BJ (cell line): ENCODE measurements around the gene CERS6. TPM values are rescaled to one million over a fixed set of nuclear protein-coding genes. Genes with fewer than 3 reads are reported as not detected.

ENCODE experiments used
- CTCF ChIA-PET: fragments of 350-600 bp; formaldehyde crosslinking; extraction: SDS; loops from one replicate; lab custom pipeline; 2021; ENCODE audit warnings: antibody characterized with exemption, inconsistent platforms; lab: Yijun Ruan, JAX
- POLR2A ChIA-PET: fragments of 300-600 bp; sonication (Branson Sonifier 250); formaldehyde crosslinking; extraction: SDS; loops from one replicate; lab custom pipeline; 2021; ENCODE audit warnings: antibody characterized with exemption; lab: Charles Lee
- DNase-seq: peaks from one replicate; pipeline ENCODE4 v3.0.0-alpha.2; 2011; ENCODE audit warnings: low read depth
- H3K27me3 ChIP-seq: 2 replicates; pipeline ENCODE4 v1.6.0; 2011; ENCODE audit warnings: low read length; ENCODE audit not compliant: control insufficient read depth, insufficient read depth
- H3K36me3 ChIP-seq: 2 replicates; pipeline ENCODE4 v1.5.1; 2011; ENCODE audit warnings: low read length; ENCODE audit not compliant: control insufficient read depth, insufficient read depth
- H3K4me3 ChIP-seq: 2 replicates; pipeline ENCODE4 v1.5.1; 2011; ENCODE audit warnings: low read depth, mild to moderate bottlenecking, control low read depth, low read length
- polyA plus RNA-seq: library from polyadenylated mRNA; depleted of rRNA; stranded (reverse); fragments of >200 nt; gene quantifications from 2 replicates; pipeline ENCODE4 v1.2.3, GENCODE V29; 2011
- TF ChIP-seq, protein P1 (sequence below): IDR thresholded peaks from 2 replicates; pipeline ENCODE4 v1.5.1; 2011; ENCODE audit warnings: low read depth, mild to moderate bottlenecking, control low read depth, inconsistent platforms, low read length, moderate library complexity; ENCODE audit not compliant: insufficient read depth

Gene CERS6
- polyA plus RNA-seq, 1 experiment, result 1.6 TPM

DNA sequence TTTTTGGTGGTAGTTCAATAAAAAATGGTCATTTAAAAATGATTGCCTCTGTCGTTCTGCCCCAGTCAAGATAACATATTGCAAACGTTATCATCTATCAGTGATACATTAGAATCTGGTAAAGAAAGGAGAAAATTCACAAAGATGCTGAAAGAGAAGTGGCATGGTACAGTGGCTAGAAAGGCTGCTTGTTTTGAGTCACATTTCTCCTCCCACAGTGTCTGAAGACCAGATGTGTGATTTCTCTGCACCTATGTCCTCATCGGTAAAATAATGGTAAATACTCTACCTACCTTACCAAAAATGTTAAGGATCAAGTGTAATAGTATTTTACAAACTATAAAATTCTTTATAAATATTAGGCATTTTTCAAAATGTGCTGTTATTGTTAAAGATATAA is 270.3 kb downstream of the CERS6 start:
- H3K27me3 ChIP-seq, result no peaks in the 10 kb centered on the region
- no peak for DNase-seq
- CTCF ChIA-PET, result interaction anchor here (0.6 kb wide), 1 partner anchor 185 kb away, joined by 3 read pairs; no protein-coding TSS in a partner anchor
- POLR2A ChIA-PET, result no interaction called here
- TF ChIP-seq, protein P1, sequence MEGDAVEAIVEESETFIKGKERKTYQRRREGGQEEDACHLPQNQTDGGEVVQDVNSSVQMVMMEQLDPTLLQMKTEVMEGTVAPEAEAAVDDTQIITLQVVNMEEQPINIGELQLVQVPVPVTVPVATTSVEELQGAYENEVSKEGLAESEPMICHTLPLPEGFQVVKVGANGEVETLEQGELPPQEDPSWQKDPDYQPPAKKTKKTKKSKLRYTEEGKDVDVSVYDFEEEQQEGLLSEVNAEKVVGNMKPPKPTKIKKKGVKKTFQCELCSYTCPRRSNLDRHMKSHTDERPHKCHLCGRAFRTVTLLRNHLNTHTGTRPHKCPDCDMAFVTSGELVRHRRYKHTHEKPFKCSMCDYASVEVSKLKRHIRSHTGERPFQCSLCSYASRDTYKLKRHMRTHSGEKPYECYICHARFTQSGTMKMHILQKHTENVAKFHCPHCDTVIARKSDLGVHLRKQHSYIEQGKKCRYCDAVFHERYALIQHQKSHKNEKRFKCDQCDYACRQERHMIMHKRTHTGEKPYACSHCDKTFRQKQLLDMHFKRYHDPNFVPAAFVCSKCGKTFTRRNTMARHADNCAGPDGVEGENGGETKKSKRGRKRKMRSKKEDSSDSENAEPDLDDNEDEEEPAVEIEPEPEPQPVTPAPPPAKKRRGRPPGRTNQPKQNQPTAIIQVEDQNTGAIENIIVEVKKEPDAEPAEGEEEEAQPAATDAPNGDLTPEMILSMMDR, result no peak
- H3K4me3 ChIP-seq, result no peak overlapping the region
- no peaks in the 10 kb centered on the region for H3K36me3 ChIP-seq

DNA sequence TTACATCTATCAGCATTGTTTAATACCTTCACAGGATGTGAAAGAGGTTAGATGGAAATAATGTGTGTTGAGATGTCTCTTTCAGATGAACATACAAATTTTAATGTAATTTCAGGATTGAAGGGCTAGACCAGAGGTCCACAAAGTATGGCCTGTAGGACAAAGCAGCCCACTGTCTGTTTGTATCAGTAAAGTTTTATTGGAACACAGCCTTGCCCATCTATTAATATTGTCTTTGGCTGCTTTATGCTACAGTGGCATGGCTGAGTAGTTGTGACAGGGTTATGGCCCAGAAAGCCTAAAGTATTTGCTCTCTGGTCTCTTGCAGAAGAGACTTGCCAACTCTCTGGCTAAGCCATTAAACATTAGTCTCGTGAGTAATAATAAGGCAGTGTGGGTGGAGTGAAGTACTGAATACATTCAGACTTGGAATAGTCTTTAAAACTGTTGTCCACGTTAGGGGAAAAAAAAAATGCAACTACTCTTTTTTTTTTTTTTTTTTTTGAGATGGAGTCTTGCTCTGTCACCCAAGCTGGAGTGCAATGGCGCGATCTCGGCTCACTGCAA is 271.9 kb downstream of the CERS6 start:
- Histone ChIP-seq H3K27me3 (no peaks in the 10 kb centered on the region), H3K4me3 (no peak overlapping the region), H3K36me3 (no peaks in the 10 kb centered on the region)
- TF ChIP-seq, protein P1, result no peak
- ChIA-PET POLR2A (no interaction called here), CTCF (no interaction called here)
- DNase-seq, result no peak

DNA sequence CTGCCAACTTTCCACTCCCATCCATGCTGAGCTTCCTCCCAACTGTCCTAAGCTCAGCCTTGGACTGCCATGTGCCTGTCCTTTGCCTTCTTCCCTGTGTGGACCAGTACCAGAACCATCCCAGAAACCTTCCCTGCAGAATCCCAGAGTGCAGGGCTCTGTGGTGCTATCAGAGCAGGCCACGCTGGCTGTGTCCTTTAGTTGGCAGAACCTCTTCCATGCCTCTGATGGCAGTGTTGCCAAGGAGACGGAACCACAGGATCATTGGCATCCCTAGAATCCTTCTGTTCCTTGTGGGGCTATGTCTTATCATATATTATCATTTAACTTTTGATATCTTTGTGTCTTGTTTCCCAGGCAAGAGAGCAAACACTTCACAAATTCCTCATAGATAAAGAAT is 273.4 kb downstream of the CERS6 start:
- ChIA-PET CTCF (no interaction called here), POLR2A (no interaction called here)
- no peak for DNase-seq
- TF ChIP-seq, protein P1, result no peak
- Histone ChIP-seq H3K4me3 (no peak overlapping the region), H3K27me3 (no peaks in the 10 kb centered on the region), H3K36me3 (no peaks in the 10 kb centered on the region)

DNA sequence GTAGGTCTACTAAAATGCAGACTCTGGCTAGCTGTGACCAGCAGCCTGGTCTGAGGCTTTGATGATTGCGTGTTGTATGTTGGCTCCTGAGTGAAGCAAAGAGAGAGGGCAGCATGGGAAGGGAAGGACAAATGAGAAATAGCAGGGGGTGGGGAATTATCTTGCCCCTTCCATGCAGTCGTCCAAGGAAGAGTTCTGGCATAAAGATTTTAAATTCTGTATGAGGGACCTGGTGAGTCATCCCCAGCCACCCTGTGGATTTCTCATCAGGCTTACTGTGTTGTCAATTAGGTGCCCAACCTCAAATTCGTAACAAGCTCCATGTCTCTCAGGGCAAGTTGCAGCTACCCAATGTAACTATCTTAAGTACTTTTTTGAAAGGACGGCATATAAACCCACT is 274.3 kb downstream of the CERS6 start:
- CTCF ChIA-PET, result interaction anchor here (0.9 kb wide), 1 partner anchor 11 kb away, joined by 3 read pairs; no protein-coding TSS in a partner anchor
- Histone ChIP-seq H3K27me3 (no peaks in the 10 kb centered on the region), H3K4me3 (no peak overlapping the region), H3K36me3 (no peaks in the 10 kb centered on the region)
- POLR2A ChIA-PET, result no interaction called here
- no peak for DNase-seq
- TF ChIP-seq, protein P1, result no peak

DNA sequence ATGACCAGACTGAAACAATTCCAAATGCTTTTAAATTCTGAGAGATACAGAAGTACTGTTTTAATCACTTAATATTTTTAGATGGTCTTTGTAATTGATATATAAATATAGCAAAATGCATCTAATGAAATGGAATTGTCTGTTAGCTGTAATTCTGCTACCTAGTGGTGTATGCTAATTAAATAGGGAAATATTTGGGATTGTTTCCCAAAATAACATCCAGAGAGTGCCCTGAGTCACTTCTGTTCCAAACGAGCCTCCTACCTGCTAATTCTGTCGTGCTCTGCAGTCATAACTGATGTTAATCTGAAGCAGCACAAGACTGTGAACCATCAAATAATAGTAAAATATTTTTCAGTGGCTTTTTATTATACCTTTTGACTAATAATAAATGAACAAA is 274.9 kb downstream of the CERS6 start:
- DNase-seq, result no peak
- H3K27me3 ChIP-seq, result no peaks in the 10 kb centered on the region
- POLR2A ChIA-PET, result no interaction called here
- no peaks in the 10 kb centered on the region for H3K36me3 ChIP-seq
- TF ChIP-seq, protein P1, result no peak
- CTCF ChIA-PET, result no interaction called here
- H3K4me3 ChIP-seq, result no peak overlapping the region
